Measurements from ENCODE around the gene RAP1GAP2. TPM values are rescaled to one million over a fixed set of nuclear protein-coding genes. Genes with fewer than 3 reads are reported as not detected.

Gene RAP1GAP2
- polyA plus RNA-seq, 3 donors, result 1.5 to 48.4 (median 6.1) TPM

DNA sequence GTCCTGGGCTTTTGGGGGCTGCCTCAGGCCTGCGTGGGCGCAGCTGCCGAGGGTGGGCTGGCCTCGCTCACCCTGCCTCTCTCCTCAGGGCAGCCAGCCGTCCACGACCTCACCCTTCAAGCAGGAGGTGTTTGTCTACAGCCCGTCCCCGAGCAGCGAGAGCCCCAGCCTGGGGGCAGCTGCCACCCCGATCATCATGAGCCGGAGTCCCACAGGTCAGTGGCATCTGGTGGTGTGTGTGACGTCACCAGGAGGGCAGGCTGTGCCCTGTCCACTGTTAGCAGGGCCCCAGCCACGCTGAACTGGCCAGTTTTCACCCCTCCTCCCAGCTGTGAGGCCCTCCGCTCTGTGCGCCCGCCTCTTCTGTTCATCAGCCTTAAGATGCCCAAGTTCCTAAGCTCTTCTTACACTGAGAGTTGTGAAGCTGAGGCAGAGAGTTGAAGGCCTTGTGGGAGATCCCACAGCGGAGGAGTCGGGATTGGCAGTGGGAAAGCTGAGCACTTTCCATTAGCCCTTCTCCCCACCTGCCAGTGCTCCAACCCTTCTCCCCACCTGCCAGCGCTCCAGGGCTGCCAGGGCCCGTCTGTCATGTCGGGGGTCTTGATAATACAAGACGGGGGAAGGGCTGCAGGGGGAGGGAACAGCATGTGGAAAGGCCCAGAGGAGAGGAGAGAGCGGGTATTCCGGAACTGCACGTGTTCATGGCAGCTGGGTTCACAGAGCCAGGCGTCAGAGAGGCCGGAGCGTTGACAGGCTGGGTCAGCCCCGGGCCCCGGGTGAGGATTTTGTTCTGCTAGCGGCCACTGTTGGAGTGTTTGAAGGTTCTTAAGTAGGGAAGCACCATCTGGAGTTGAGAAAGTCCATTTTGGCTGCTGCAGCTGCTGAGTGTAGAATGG lies 230.9 kb downstream of the RAP1GAP2 start:
- Histone ChIP-seq H3K4me2 (replicated peaks; ENCODE audit: extremely low read depth, low read length, poor library complexity, severe bottlenecking) (no peak overlapping the region), H3K36me3 (replicated peaks in 1 of 2; ENCODE audit: control insufficient read depth in 1 of 2, insufficient read depth in 2 of 2, low read length in 2 of 2) (peaks cover 75 to 93% of the 10 kb centered on the region in 2 donors), H3K27me3 (ENCODE audit: control insufficient read depth in 2 of 2, insufficient read depth in 2 of 2, low read length in 2 of 2) (no peaks in the 10 kb centered on the region), H3K27ac (ENCODE audit: low read depth in 1 of 2, low read length in 2 of 2) (no peak overlapping the region), H3K9ac (ENCODE audit: insufficient read depth, low read length, poor library complexity, severe bottlenecking) (no peak overlapping the region), H3K4me3 (replicated peaks in 1 of 3; ENCODE audit: low read depth in 2 of 3, low read length in 3 of 3) (no peak overlapping the region), H3K9me3 (replicated peaks in 1 of 2; ENCODE audit: control insufficient read depth in 1 of 2, insufficient read depth in 1 of 2, low read length in 2 of 2) (peaks cover 0 to 11% of the 10 kb centered on the region in 2 donors), H2AFZ (ENCODE audit: insufficient read depth, low read depth, low read length, poor library complexity, severe bottlenecking) (no peak overlapping the region), H4K20me1 (ENCODE audit: insufficient read depth, low read length) (peaks cover 65% of the 10 kb centered on the region), H3K79me2 (ENCODE audit: insufficient read depth, low read length) (peaks cover 3% of the 10 kb centered on the region), H3K4me1 (ENCODE audit: control insufficient read depth in 1 of 2, insufficient read depth in 2 of 2, low read length in 2 of 2) (peaks cover 10 to 17% of the 10 kb centered on the region in 2 donors)
- Mint-ChIP-seq H3K4me1 (peaks cover 15% of the 10 kb centered on the region), H3K4me3 (no peak overlapping the region), H3K36me3 (peaks cover 76 to 89% of the 10 kb centered on the region in 2 donors), H3K27me3 (ENCODE audit: low read depth in 3 of 3) (no peaks in the 10 kb centered on the region), H3K9me3 (peaks cover 0 to 11% (median 4%) of the 10 kb centered on the region in 7 donors), H3K27ac (peak overlapping the region in 2 of 7 donors; percentile 32 to 49)
- TF ChIP-seq CTCF (IDR thresholded peaks at IDR 0.05), result no peak
- intact Hi-C loops (cut with micrococcal nuclease), result no loop called here
- no peak for DNase-seq
- 94% methylated on average over 23 of the region's 31 CpGs for WGBS (ENCODE audit: insufficient coverage)

GRCh38 chr17:3027786-3028532 lies 231.7 kb downstream of the RAP1GAP2 start:
- Histone ChIP-seq H4K20me1 (ENCODE audit: insufficient read depth, low read length) (peaks cover 65% of the 10 kb centered on the region), H3K4me2 (replicated peaks; ENCODE audit: extremely low read depth, low read length, poor library complexity, severe bottlenecking) (no peak overlapping the region), H3K4me1 (ENCODE audit: control insufficient read depth in 1 of 2, insufficient read depth in 2 of 2, low read length in 2 of 2) (peaks cover 10 to 17% of the 10 kb centered on the region in 2 donors), H2AFZ (ENCODE audit: insufficient read depth, low read depth, low read length, poor library complexity, severe bottlenecking) (no peak overlapping the region), H3K27ac (ENCODE audit: low read depth in 1 of 2, low read length in 2 of 2) (no peak overlapping the region), H3K79me2 (ENCODE audit: insufficient read depth, low read length) (peaks cover 3% of the 10 kb centered on the region), H3K27me3 (ENCODE audit: control insufficient read depth in 2 of 2, insufficient read depth in 2 of 2, low read length in 2 of 2) (no peaks in the 10 kb centered on the region), H3K36me3 (replicated peaks in 1 of 2; ENCODE audit: control insufficient read depth in 1 of 2, insufficient read depth in 2 of 2, low read length in 2 of 2) (peaks cover 74 to 93% of the 10 kb centered on the region in 2 donors), H3K9me3 (replicated peaks in 1 of 2; ENCODE audit: control insufficient read depth in 1 of 2, insufficient read depth in 1 of 2, low read length in 2 of 2) (peaks cover 0 to 4% of the 10 kb centered on the region in 2 donors), H3K4me3 (replicated peaks in 1 of 3; ENCODE audit: low read depth in 2 of 3, low read length in 3 of 3) (no peak overlapping the region), H3K9ac (ENCODE audit: insufficient read depth, low read length, poor library complexity, severe bottlenecking) (no peak overlapping the region)
- no peaks in the 10 kb centered on the region for H3K27me3 Mint-ChIP-seq (ENCODE audit: low read depth in 3 of 3)
- TF ChIP-seq CTCF (IDR thresholded peaks at IDR 0.05), result no peak
- H3K9me3 Mint-ChIP-seq, result peaks cover 0 to 4% (median 0%) of the 10 kb centered on the region in 7 donors
- WGBS (ENCODE audit: insufficient coverage), result 93% methylated on average over 18 of the region's 18 CpGs
- H3K36me3 Mint-ChIP-seq, result peaks cover 75 to 89% of the 10 kb centered on the region in 2 donors
- intact Hi-C loops (cut with micrococcal nuclease), result no loop called here
- DNase-seq, result no peak
- peak overlapping the region in 3 of 7 donors; percentile 35 to 72 (median 63) for H3K27ac Mint-ChIP-seq
- no peak overlapping the region for H3K4me3 Mint-ChIP-seq
- H3K4me1 Mint-ChIP-seq, result peaks cover 15% of the 10 kb centered on the region

Data from CD14-positive monocyte (primary cell).